ENCODE data around the gene OTOP1. TPM values are rescaled to one million over a fixed set of nuclear protein-coding genes. Genes with fewer than 3 reads are reported as not detected.

The OTOP1 gene, protein sequence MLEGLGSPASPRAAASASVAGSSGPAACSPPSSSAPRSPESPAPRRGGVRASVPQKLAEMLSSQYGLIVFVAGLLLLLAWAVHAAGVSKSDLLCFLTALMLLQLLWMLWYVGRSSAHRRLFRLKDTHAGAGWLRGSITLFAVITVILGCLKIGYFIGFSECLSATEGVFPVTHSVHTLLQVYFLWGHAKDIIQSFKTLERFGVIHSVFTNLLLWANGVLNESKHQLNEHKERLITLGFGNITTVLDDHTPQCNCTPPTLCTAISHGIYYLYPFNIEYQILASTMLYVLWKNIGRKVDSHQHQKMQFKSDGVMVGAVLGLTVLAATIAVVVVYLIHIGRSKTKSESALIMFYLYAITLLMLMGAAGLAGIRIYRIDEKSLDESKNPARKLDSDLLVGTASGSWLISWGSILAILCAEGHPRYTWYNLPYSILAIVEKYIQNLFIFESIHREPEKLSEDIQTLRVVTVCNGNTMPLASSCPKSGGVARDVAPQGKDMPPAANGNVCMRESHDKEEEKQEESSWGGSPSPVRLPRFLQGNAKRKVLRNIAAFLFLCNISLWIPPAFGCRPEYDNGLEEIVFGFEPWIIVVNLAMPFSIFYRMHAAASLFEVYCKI
- total RNA-seq: not detected in 2 replicates

DNA sequence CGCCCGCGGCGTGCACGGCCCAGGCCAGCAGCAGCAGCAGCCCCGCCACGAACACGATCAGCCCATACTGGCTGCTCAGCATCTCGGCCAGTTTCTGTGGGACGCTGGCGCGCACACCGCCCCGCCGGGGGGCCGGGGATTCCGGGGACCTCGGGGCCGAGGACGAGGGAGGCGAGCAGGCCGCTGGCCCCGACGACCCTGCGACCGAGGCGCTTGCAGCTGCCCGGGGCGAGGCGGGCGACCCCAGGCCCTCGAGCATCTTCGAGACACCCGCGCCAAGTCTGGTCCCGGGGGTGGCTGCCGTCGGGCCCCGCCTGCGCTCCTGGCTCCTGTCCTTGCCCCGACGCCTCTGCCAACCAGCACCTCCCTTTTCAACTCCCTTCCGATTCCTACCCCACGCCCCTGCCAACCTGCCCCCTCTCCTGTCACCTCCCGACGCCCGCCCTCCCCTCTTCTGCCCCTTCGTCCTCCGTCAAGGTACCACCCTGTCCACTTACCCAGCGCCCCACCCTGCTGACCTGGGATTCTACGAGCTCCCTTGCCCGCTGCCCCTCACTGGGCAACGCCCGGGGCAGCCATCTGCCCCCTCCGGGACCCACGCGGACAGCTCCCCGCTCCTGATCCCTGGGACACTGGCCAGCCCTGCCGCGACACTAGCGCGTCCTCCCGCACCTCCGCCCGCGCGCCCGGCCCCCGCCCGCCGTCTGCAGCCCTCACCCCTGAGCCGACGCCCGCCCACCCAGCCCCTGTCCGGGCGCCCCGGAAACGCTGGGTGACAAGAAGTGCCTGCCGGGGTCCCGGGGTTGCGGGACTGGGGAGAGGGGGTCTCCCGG lies at the start of gene OTOP1:
Gene OTOP1 (minus strand): TSS at position 324 of the 833 bp plus-strand sequence. CDS start 65 bp downstream, at position 259.

DNA sequence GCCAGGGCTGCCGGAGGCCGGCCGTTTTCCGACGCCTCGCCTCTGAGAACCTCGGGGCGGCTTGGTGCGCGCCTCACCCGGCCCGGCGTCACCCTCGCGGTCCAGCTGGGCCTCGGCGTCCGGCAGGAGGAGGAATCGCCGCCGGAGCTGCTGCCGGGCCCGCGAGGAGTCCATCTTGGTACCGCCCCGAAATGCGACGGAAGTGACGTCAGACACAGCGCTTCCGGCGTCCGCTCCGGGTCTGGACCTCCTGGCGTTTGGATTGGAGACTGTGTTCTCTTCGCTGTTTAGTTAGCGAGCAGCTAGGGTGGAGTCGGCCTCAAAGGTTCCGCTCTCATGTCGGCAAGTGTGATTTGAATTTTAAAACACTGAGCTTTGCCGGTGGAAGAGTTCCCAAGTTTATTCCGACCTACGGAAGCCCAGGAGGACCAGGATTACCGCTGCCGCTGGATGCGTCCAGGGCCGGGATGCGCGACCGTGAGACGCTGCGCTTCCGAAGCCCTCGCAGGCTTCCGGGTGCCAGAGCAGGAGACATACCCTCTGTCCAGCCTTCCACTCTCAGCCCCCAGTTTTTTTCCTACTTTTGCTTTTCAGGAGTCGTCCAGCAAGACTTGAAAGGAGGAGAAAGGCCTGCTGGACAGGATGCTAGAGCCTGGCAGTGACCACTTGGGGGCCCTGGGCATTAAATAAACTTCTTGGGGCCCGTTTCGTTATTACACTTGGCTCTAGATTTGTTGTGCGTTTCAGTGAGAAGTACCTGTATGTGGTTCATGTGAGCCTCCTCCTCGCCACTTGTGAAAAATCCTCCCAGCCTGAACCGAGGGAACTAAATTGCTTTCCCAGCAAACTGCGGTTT lies 21.5 kb upstream of the OTOP1 start, which contains the start of gene TMEM128:
Gene TMEM128 (minus strand): TSS at position 195 of the 856 bp plus-strand sequence. CDS start 21 bp downstream, at position 174.

Other genes with a start within 250 kb of the OTOP1 start
- 17.3 and 21.6 TPM in 2 replicates for gene TMEM128, start 21.3 kb upstream of the OTOP1 start, total RNA-seq
- 10.9 and 12.4 TPM in 2 replicates for gene LYAR, start 63.2 kb upstream of the OTOP1 start, total RNA-seq
- gene ZBTB49, start 63.3 kb upstream of the OTOP1 start, total RNA-seq: 2.0 and 5.4 TPM in 2 replicates
- gene NSG1, start 160.2 kb upstream of the OTOP1 start, total RNA-seq: 1.8 and 33.4 TPM in 2 replicates